Stimulated activated CD8-positive, alpha-beta memory T cell treated with anti-CD3 and anti-CD28 coated beads, Interleukin-15, amount 100 ng/mL, for 4 hours (primary cell): Measurements from ENCODE around the gene ACD.

Experiments
- DNase-seq, 2 donors: peaks; one replicate each; pipeline ENCODE4 v3.0.0-alpha.2; 2020; ENCODE audit warnings: low read depth in 2 of 2

The ACD gene

DNA sequence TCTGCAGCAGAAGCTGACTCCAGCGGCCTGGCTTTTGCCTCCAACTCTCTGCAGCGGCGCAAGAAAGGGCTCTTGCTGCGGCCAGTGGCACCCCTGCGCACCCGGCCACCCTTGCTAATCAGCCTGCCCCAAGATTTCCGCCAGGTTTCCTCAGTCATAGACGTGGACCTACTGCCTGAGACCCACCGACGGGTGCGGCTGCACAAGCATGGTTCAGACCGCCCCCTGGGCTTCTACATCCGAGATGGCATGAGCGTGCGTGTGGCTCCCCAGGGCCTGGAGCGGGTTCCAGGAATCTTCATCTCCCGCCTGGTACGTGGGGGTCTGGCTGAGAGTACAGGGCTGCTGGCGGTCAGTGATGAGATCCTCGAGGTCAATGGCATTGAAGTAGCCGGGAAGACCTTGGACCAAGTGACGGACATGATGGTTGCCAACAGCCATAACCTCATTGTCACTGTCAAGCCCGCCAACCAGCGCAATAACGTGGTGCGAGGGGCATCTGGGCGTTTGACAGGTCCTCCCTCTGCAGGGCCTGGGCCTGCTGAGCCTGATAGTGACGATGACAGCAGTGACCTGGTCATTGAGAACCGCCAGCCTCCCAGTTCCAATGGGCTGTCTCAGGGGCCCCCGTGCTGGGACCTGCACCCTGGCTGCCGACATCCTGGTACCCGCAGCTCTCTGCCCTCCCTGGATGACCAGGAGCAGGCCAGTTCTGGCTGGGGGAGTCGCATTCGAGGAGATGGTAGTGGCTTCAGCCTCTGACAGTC, 2.0 kb upstream of the ACD start:
- no peak for DNase-seq

DNA sequence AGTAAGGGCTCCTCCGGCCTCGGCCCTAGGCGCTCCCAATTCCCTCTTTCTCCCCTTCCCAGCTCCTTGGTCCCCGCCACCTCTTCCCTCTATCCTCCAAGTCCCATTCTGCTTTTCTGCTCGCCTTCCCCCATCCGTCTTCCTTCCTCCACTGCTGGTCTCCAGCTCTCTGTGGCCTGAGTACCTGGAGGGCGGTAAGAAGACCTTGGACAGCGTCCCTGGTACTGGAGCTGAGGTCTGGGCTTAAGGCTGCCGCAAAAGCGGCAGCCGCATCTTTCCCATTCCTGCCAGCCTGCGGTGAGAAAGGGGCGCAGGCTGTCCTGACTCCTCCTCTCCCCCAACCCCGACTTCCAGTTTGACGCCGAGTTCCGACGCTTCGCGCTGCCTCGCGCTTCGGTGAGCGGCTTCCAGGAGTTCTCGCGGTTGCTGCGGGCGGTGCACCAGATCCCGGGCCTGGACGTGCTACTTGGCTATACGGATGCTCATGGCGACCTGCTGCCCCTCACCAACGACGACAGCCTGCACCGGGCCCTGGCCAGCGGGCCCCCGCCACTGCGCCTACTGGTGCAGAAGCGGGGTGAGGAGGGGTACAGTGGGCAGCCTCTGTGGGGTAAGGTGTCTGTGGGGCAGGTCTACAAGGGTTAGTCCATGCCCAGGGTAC, 1.2 kb upstream of the ACD start:
- no peak for DNase-seq

DNA sequence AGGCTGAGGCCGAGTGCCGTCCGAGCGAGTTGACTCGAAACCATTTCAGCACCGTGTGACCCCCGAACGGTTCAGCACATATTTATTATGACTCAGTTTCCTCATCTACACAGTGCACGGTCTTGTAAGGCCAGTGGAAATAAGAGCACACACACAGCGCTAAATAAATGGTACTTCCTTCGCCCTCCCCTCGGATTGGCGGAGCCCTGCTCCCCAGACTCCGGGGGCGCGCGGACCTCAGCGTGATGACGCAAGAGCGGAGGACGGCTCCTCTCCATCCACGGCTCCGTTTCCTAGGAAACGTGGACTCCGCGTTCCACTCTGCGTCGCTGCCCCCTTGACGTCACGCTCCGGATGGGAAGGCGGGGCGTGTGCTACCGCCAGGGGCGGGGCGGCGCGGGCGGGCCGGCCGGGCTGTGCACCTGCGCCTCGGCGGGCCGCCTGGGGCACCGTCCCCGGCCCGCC, 536 bp upstream of the ACD start, which contains the start of gene PARD6A:
Gene PARD6A (plus strand): TSS at position 397 of the 465 bp plus-strand sequence. CDS start 79 bp downstream, outside the sequence.
- peak; percentile 89 to 93 for DNase-seq

- no peak for DNase-seq
Measured at GRCh38 chr16:67658849-67659674, 998 bp downstream of the ACD start.

- no peak for DNase-seq
Measured at GRCh38 chr16:67657751-67658518, 2.1 kb downstream of the ACD start.

GRCh38 chr16:67657017-67657608, 2.9 kb downstream of the ACD start:
- no peak for DNase-seq

- DNase-seq, result no peak
Measured at GRCh38 chr16:67656344-67657016, 3.6 kb downstream of the ACD start.

DNA sequence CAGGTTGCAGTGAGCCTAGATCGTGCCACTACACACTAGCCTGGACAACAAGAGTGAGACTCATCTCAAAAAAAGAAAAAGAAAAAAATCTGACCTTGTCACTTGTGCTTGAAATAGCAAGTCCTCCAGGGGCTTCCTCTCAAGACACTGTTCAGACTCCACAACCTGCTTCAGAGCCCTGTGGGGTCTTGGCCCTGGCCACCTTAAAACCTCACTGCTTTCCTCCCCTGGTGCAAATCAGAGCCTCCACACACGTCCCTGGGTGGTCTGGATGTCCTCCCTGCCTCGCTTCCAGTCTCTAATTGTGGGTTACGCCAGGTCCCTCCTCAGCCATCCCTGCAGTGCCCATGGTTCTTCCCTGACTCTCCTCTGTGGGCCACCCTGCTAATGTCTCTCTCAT, 4.7 kb downstream of the ACD start:
- no peak for DNase-seq

DNA sequence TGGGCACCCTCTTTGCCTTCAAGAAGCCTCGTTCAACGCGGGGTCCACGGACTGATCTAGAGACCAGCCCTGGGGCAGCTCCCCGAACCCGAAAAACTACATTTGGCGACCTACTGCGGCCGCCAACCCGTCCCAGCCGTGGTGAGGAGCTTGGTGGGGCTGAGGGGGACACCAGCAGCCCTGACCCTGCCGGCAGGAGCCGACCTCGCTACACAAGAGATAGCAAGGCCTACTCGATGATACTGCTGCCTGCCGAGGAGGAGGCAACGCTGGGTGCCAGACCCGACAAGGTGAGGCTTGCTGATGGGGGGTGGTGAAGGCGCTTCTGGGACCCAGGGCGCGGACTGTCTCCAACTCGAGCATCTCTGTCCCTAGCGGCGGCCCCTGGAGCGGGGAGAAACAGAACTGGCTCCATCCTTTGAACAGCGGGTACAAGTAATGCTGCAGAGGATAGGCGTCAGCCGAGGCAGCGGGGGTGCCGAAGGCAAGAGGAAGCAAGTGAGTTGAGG, 5.6 kb downstream of the ACD start:
- DNase-seq, result no peak

DNA sequence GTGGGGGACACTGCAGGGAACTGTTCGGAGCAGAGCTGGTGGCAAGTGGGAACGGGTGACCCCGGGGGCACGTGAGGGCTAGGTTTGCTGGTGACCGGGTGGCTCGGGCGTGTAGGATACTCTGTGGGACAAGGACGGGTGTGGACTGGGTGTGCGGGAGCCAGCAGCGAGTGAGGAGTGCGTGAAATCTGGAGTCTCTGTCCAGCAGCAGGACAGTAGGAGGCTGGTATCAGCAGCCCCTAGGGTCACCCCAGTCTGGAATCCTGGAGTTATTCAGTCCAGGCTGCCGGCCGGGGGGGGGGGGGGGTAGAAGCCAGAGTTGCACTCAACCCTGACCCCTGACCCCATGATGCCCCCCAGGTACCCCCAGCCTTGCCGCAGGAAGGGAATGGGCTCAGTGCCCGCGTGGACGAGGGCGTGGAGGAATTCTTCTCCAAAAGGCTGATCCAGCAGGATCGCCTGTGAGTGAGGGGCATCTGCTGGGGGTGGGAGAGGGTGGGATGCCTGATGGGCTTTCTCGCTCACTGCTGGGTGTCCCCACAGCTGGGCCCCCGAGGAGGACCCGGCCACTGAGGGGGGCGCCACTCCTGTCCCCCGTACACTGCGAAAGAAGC, 6.2 kb downstream of the ACD start:
- no peak for DNase-seq

DNA sequence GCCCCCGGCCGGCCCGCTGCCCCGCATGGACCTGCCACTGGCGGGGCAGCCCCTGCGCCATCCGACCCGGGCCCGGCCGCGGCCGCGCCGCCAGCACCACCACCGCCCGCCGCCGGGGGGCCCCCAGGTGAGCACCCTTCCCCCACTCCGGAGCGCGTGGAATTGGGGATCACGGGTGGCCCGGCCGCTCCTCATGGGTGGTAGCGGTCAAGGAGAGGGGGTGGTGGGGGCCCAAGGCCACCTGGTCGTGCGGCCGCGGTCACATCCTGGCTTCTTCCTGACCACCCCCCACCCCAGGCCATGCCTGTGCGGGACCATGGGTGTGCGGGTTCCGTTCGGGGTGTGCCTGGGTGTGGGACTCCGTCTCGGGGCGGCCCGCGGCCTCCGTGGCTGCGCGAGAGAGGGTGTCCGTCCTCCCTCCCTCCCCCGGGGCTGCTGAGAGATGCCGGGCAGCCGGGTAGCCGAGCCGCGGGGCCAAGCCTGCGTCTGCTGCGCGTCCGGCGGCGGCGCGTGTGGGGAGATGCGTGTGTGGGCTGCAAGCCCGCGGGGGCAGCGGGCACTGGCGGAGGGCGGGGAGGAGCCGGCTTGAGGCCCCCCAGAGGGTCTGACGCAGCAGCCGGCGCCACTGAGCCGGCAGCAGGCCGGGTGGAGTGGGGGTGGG, 6.8 kb downstream of the ACD start:
- no peak for DNase-seq

GRCh38 chr16:67652578-67653127, 7.4 kb downstream of the ACD start:
- no peak for DNase-seq

- DNase-seq, result no peak
Measured at GRCh38 chr16:67651847-67652246, 8.2 kb downstream of the ACD start.

DNA sequence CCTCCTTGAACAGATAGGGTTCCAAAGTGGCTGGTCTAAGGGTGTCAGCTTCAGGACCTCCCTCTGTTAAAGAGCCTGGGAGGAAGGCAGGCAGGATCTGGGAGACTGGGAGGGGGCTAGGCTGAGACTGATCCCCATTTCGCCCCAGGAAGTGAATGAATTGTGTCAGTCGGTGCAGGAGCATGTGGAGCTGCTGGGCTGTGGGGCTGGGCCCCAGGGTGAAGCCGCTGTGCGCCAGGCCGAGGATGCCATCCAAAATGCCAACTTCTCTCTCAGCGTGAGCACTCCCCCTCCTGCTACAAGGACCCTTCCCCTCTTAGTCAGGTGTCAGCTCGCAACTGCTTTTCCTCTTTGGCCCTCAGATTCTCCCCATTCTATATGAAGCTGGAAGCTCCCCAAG, 9.0 kb downstream of the ACD start:
- no peak for DNase-seq

DNA sequence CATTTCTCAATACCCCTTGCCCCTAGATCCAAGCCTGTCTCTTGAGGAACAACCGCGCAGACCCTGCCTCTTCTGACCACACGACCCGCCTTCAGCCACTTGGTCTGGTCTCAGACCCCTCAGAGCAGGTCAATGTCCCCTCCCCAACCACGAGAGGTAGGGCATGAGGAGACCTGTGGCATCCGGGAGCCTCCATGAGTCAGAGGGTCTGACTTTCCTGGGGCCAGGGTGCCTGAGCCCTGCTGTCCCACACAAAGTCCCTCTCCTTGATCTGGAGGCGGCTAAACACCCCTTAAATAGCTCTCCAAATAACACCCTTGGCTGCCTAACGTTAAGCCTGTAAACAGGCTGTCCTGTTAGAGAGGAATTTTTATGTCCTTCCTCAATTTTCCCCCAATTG, 10.0 kb downstream of the ACD start:
- no peak for DNase-seq

- no peak for DNase-seq
Measured at GRCh38 chr16:67649494-67649931, 10.5 kb downstream of the ACD start.

DNA sequence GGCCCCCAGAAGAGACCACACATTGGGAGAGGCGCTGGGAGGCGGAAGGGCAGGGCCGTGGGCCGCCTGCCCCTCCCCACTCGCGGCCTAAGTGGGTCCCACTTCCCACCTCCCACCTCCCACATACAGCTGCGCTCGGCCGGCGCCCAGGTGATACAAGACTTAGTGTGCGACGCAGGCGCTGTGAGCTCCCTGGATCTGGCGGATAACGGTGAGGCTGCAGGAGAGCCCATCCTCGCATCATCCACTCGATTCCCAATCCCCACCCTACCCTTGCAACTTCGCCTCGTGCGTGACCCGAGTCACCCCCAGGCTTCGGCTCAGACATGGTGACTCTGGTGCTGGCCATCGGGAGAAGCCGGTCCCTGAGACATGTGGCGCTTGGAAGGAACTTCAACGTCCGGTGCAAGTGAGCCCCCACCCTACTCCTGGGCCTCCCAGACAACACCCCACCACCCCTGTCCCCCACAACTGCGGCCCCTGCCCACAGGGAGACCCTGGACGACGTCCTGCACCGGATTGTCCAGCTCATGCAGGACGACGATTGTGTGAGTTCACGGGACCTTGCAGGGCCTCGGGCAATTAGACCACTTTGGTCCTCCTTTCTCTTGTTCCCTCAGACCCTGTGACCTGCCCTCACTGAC, 11.2 kb downstream of the ACD start:
- no peak for DNase-seq

DNA sequence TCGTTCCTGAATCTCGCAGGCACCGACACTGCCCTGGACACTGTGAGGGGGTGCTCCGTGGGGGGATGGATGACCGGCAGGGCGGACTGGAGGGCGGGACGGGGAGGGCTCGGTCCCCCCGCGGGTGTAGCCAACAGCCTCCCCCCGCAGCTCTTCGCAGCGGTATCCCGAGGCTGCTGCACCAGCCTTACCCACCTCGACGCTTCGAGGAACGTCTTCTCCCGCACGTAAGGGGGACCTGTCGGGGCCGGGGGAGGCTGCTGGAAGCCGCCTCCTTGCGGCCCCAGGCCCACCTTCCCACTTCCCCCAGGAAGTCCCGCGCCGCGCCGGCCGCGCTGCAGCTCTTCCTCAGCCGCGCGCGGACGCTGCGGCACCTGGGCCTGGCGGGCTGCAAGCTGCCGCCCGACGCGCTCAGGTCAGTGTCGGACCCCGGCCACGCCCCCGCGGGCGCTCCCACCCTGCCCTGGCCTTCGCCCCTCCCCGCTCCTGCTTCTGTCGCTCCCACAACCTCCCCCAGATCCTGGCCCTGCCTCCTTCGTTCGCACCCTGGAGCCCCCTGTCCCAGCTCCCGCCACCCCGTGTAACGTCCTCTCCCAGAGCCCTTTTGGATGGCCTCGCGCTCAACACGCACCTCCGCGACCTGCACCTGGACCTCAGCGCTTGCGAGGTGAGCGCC, 11.8 kb downstream of the ACD start:
- no peak for DNase-seq
